Endothelial cell of umbilical vein (primary cell): ENCODE results near the gene PARP9. TPM values are rescaled to one million over a fixed set of nuclear protein-coding genes. Genes with fewer than 3 reads are reported as not detected.
A peak's percentile ranks its signal among the peaks of the same experiment; 100 is the strongest.

Source experiments
- Bru-seq: library from RNA; stranded (reverse); fragments of 400-500 nt; gene quantifications from one replicate; lab custom pipeline; 2021; lab: Mats Ljungman, UMichigan
- BruChase-seq, 2 experiments: library from RNA; stranded (reverse); fragments of 400-500 nt; gene quantifications; one replicate each; lab custom pipeline; 2021; lab: Mats Ljungman, UMichigan
- BruUV-seq: library from RNA; stranded (reverse); fragments of 400-500 nt; replicated peaks from 2 replicates; lab custom pipeline; 2021; lab: Mats Ljungman, UMichigan
- CTCF ChIA-PET: fragments of 300-600, 350-600 bp; sonication (Branson Sonifier 250); formaldehyde crosslinking; loops from one replicate; lab custom pipeline; 2021; ENCODE audit warnings: antibody characterized with exemption, inconsistent platforms; lab: Charles Lee
- POLR2A ChIA-PET: fragments of 300-600, 350-600 bp; sonication (Branson Sonifier 250); formaldehyde crosslinking; loops from one replicate; lab custom pipeline; 2021; ENCODE audit warnings: antibody characterized with exemption, inconsistent platforms; lab: Charles Lee
- DNase-seq: peaks from one replicate; pipeline ENCODE4 v3.0.0-alpha.2; 2011; ENCODE audit warnings: low read depth, low spot score
- FAIRE-seq: peaks from 2 replicates; lab custom pipeline; 2011; peaks lifted over from hg19 to GRCh38; lab: Jason Lieb, UNC
- H2AFZ ChIP-seq: 2 replicates; pipeline ENCODE4 v1.6.0; 2012; ENCODE audit warnings: low read depth, low read length, control low read depth, inconsistent platforms
- H3K27ac ChIP-seq: 2 replicates; pipeline ENCODE4 v1.5.1; 2011; ENCODE audit warnings: low read depth, mild to moderate bottlenecking, control low read depth, low read length, moderate library complexity; ENCODE audit not compliant: insufficient read depth
- H3K27me3 ChIP-seq, 2 experiments: 2 replicates each; pipeline versions ENCODE4 v1.6.0 to v1.6.1; 2011; ENCODE audit warnings: low read length in 2 of 2, mixed read lengths in 1 of 2; ENCODE audit not compliant: control insufficient read depth in 2 of 2, insufficient read depth in 2 of 2
- H3K36me3 ChIP-seq, 2 experiments: 2 replicates in 1 of 2; 3 replicates in 1 of 2; pipeline ENCODE4 v1.5.1; 2011; ENCODE audit warnings: low read length in 2 of 2, mild to moderate bottlenecking in 1 of 2, moderate library complexity in 1 of 2; ENCODE audit not compliant: control insufficient read depth in 2 of 2, insufficient read depth in 2 of 2; ENCODE audit errors: extremely low read depth in 1 of 2
- H3K4me1 ChIP-seq: 3 replicates; pipeline ENCODE4 v1.5.1; 2011; ENCODE audit warnings: mild to moderate bottlenecking, low read length; ENCODE audit not compliant: control insufficient read depth, insufficient read depth; ENCODE audit errors: extremely low read depth
- H3K4me2 ChIP-seq: 2 replicates; pipeline ENCODE4 v1.6.1; 2011; ENCODE audit warnings: low read length, control low read depth, mixed read lengths; ENCODE audit not compliant: insufficient read depth
- H3K4me3 ChIP-seq, 3 experiments: fragments of 200-600 bp in 1 of 3; sonication (generic), shearing (Covaris generic) in 1 of 3; replicated peaks in 1 of 3; 2 replicates each; pipeline ENCODE4 v1.5.1; 2011 to 2016; ENCODE audit warnings: control low read depth in 3 of 3, low read length in 3 of 3, mild to moderate bottlenecking in 2 of 3, inconsistent platforms in 1 of 3, low read depth in 1 of 3, moderate library complexity in 1 of 3; ENCODE audit not compliant: insufficient read depth in 1 of 3
- H3K79me2 ChIP-seq: 2 replicates; pipeline ENCODE4 v1.6.0; 2012; ENCODE audit warnings: low read length, inconsistent platforms; ENCODE audit not compliant: control insufficient read depth, insufficient read depth
- H3K9ac ChIP-seq: replicated peaks from 2 replicates; pipeline ENCODE3; 2011; ENCODE audit warnings: low read length, control low read depth; ENCODE audit not compliant: insufficient read depth; ENCODE audit errors: extremely low read depth
- H3K9me1 ChIP-seq: replicated peaks from 3 replicates; pipeline ENCODE4 v1.6.0; 2011; ENCODE audit warnings: mild to moderate bottlenecking, low read length; ENCODE audit not compliant: control insufficient read depth, insufficient read depth; ENCODE audit errors: extremely low read depth
- H3K9me3 ChIP-seq: replicated peaks from 2 replicates; pipeline ENCODE4 v1.5.1; 2012; ENCODE audit warnings: low read length, inconsistent platforms; ENCODE audit not compliant: control insufficient read depth, insufficient read depth
- H4K20me1 ChIP-seq: replicated peaks from 2 replicates; pipeline ENCODE3; 2011; ENCODE audit warnings: mild to moderate bottlenecking, low read length; ENCODE audit not compliant: control insufficient read depth, insufficient read depth; ENCODE audit errors: extremely low read depth
- CTCF ChIP-seq, 2 donors: IDR thresholded peaks; 1 replicate in 1 of 2; 2 replicates in 1 of 2; pipeline ENCODE4 v1.5.1; 2011; ENCODE audit warnings: low read length in 2 of 2, mild to moderate bottlenecking in 2 of 2, moderate library complexity in 2 of 2, control low read depth in 1 of 2, inconsistent platforms in 1 of 2, low read depth in 1 of 2; ENCODE audit not compliant: insufficient read depth in 1 of 2; ENCODE audit errors: extremely low read depth in 1 of 2
- EZH2 ChIP-seq: IDR thresholded peaks from 2 replicates; pipeline ENCODE4 v1.6.1; 2012; ENCODE audit warnings: borderline replicate concordance, low read depth, mild to moderate bottlenecking, moderate library complexity, low read length, inconsistent platforms; ENCODE audit not compliant: severe bottlenecking
- FOS ChIP-seq: IDR thresholded peaks from 2 replicates; pipeline ENCODE4 v1.6.1; 2011; ENCODE audit warnings: mild to moderate bottlenecking, low read length, moderate library complexity, borderline replicate concordance; ENCODE audit not compliant: insufficient read depth
- GATA2 ChIP-seq: IDR thresholded peaks from 2 replicates; pipeline ENCODE4 v1.7.0; 2011; ENCODE audit warnings: low read depth, mild to moderate bottlenecking, moderate library complexity, mixed read lengths, low read length; ENCODE audit not compliant: insufficient read length, insufficient read depth
- JUN ChIP-seq: IDR thresholded peaks from 2 replicates; pipeline ENCODE4 v1.6.1; 2011; ENCODE audit warnings: borderline replicate concordance, low read depth; ENCODE audit not compliant: insufficient read length, insufficient read depth
- MAX ChIP-seq: IDR thresholded peaks from 2 replicates; pipeline ENCODE4 v1.6.1; 2011; ENCODE audit not compliant: insufficient read depth, insufficient read length
- MYC ChIP-seq: IDR thresholded peaks from one replicate; pipeline ENCODE4 v1.6.1; 2011; ENCODE audit warnings: mild to moderate bottlenecking, low read depth, low read length
- POLR2A ChIP-seq: IDR thresholded peaks from 2 replicates; pipeline ENCODE4 v1.6.1; 2012; ENCODE audit warnings: low read depth, mild to moderate bottlenecking, control low read depth, low read length
- POLR2AphosphoS5 ChIP-seq: IDR thresholded peaks from 2 replicates; pipeline ENCODE4 v1.6.1; 2012; ENCODE audit warnings: low read depth, mild to moderate bottlenecking, control low read depth, low read length, moderate library complexity; ENCODE audit not compliant: insufficient read depth
- dilution Hi-C: fragments of 300-500 bp; cut with MboI; formaldehyde crosslinking; loops from one replicate; pipeline ENCODE4 v1.15.0; 2019; ENCODE audit warnings: low sequenced_read_pairs; ENCODE audit not compliant: extremely low pct_ligation_motif_present
- intact Hi-C: fragments of 100-400 bp; cut with micrococcal nuclease; formaldehyde crosslinking; loops from one replicate; pipeline ENCODE4 v1.10.0; 2022
- long read RNA-seq: library from polyadenylated mRNA; stranded (forward); transcript quantifications from one replicate; pipeline ENCODE4 v2.0.0, GENCODE V29; 2021
- polyA minus RNA-seq, 3 experiments: library from RNA; depleted of rRNA, polyadenylated mRNA; stranded (reverse); fragments of >200 nt; gene quantifications; 1 replicate in 1 of 3; 2 replicates in 2 of 3; pipeline ENCODE4 v1.2.3, GENCODE V29; 2011
- polyA plus RNA-seq, 4 experiments: library from polyadenylated mRNA; depleted of rRNA in 3 of 4; stranded (reverse) in 3 of 4; unstranded in 1 of 4; fragments of >200 nt; gene quantifications; 2 replicates each; pipeline versions ENCODE4 v1.2.1 to v1.2.3, GENCODE V29; 2011 to 2012; ENCODE audit warnings: missing spikeins in 1 of 4
- total RNA-seq: library from RNA; stranded (reverse); gene quantifications from 2 replicates; pipeline ENCODE4 v1.2.3, GENCODE V29; 2021

Gene PARP9
- total RNA-seq (9.7 and 12.5 TPM in 2 replicates), polyA plus RNA-seq (10.1 and 10.4 TPM in 2 replicates), polyA minus RNA-seq (10.4 and 10.8 TPM in 2 replicates), Bru-seq, nascent RNA (percentile 55 among the genes with signal in this experiment), BruChase-seq, experiment 1, labeled RNA remaining after a 6-hour chase (percentile 62 among the genes with signal in this experiment), BruChase-seq, experiment 2, labeled RNA remaining after a 2-hour chase (percentile 57 among the genes with signal in this experiment)
- 9.4 and 10.7 TPM in 2 replicates for polyA plus RNA-seq (2011; cell fraction: cytosol; rRNA removed)
- 12.6 and 13.8 TPM in 2 replicates for polyA plus RNA-seq (2011; cell fraction: nucleus; rRNA removed)
- polyA plus RNA-seq (2012) = 10.1 and 11.4 TPM in 2 replicates
- polyA minus RNA-seq (2011; cell fraction: cytosol; rRNA and poly(A)+ RNA removed) = 3.9 TPM
- polyA minus RNA-seq (2011; cell fraction: nucleus; rRNA and poly(A)+ RNA removed) = 4.8 and 5.0 TPM in 2 replicates
- long read RNA-seq, partial matches to known transcripts = 2 of 17 reads
- long read RNA-seq, other reads (novel, unspliced or antisense) = 11 of 17 reads

- no peaks in the 10 kb centered on the region for H3K9me1 ChIP-seq
- POLR2A ChIA-PET = no interaction called here
- peaks cover 8% of the 10 kb centered on the region for H3K4me1 ChIP-seq
- FAIRE-seq (peak; percentile 49), DNase-seq (peak; percentile 77)
- H3K4me3 ChIP-seq = peak within 1 kb of the TSS; percentile 60 to 96 (median 74)
- intact Hi-C loops (loop anchor here (1.0 to 5.0 kb wide), 3 partner anchors 115 to 172 kb away; partner anchors contain the start of gene WDR5B), dilution Hi-C loops (no loop called here)
- no peaks in the 10 kb centered on the region for H3K27me3 ChIP-seq
- no peaks in the 10 kb centered on the region for H3K79me2 ChIP-seq
- H3K4me2 ChIP-seq = peak within 1 kb of the TSS; percentile 87
- CTCF ChIA-PET = interaction anchor here (0.9 to 8.8 kb wide), 5 partner anchors 9 to 230 kb away, joined by 3 to 129 read pairs (median 4); partner anchors contain the start of genes FAM162A, HSPBAP1 and PARP14
- H2AFZ ChIP-seq = peak within 1 kb of the TSS; percentile 84
- peaks cover 2 to 3% of the 10 kb centered on the region in 2 experiments for H3K36me3 ChIP-seq
- TF ChIP-seq MYC (no peak), GATA2 (no peak), POLR2A (peak; percentile 30), EZH2 (no peak), CTCF (IDR thresholded peaks at IDR 0.05; ENCODE audit: extremely low read depth in 1 of 2, insufficient read depth in 1 of 2, low read depth in 1 of 2, low read length in 2 of 2) (no peak), FOS (no peak), JUN (no peak), MAX (no peak), POLR2AphosphoS5 (peak; percentile 64)
- H3K27ac ChIP-seq = peak within 1 kb of the TSS; percentile 63
- H3K9ac ChIP-seq = peak within 1 kb of the TSS; percentile 65
- H4K20me1 ChIP-seq = no peaks in the 10 kb centered on the region
- BruUV-seq = TSS peak; percentile 38
- no peaks in the 10 kb centered on the region for H3K9me3 ChIP-seq
These were observed at the start of gene PARP9, which contains the start of gene DTX3L for GRCh38 chr3:122564155-122564912. TSS of gene PARP9 (minus strand) at chr3:122564300. CDS start at chr3:122559620, 4,680 bp downstream. TSS of gene DTX3L (plus strand) at chr3:122564338. CDS start at chr3:122564427, 89 bp downstream.
